ENCODE results near the gene NCAM1. TPM values are rescaled to one million over a fixed set of nuclear protein-coding genes. Genes with fewer than 3 reads are reported as not detected.

The NCAM1 gene
- total RNA-seq, 4 donors from 2014 or later = 56.3 to 193 (median 70.2) TPM

DNA sequence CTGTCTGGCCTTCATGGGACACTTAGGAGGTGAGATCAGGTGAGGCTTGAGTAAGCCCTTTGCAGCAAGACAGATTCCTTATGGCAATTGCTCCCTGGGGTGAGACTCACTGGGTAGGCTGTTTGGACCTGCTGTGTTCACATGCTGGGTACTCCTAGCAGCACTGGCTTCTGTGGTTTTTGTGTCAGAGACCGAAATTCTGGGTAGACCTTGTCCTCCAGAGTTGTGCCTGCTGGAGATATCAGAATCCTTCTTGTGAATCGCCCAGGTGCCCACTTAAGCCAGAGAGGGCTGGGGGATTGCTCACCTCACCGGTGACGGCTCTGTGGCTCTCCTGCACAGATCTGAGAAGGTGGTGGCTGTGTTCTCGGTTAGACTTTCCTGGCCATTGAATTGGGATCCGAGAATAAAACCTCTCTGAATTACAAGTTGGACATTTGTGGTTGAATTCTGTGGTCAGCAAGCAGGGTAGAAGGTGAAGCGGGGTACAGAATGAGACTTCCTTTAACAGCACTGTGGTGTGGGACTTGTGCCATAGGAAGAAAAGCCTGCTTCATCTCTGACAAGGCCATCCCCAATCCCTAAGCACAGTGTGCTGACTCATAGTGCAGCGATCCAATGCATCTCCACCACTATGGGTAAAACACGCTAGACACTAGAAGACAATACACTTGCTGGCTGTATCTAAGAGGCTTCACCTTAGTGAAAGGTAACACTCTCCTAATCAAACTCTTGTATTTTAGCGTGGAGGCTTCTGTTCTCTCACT, 300.7 kb downstream of the NCAM1 start:
- 71 to 100% methylated on average over 1 to 5 of the region's 10 CpGs for WGBS, 2 donors (ENCODE audit: low coverage in 1 of 2)
- no peaks in the 10 kb centered on the region for H3K27me3 ChIP-seq
- no peaks in the 10 kb centered on the region for H3K4me1 ChIP-seq
- H3K9me3 ChIP-seq = no peaks in the 10 kb centered on the region
- TF ChIP-seq POLR2AphosphoS5 (IDR thresholded peaks at IDR 0.05) = no peak
- TF ChIP-seq POLR2A (IDR thresholded peaks at IDR 0.05) = no peak
- TF ChIP-seq EP300 (IDR thresholded peaks at IDR 0.05) = no peak
- TF ChIP-seq, protein P1, sequence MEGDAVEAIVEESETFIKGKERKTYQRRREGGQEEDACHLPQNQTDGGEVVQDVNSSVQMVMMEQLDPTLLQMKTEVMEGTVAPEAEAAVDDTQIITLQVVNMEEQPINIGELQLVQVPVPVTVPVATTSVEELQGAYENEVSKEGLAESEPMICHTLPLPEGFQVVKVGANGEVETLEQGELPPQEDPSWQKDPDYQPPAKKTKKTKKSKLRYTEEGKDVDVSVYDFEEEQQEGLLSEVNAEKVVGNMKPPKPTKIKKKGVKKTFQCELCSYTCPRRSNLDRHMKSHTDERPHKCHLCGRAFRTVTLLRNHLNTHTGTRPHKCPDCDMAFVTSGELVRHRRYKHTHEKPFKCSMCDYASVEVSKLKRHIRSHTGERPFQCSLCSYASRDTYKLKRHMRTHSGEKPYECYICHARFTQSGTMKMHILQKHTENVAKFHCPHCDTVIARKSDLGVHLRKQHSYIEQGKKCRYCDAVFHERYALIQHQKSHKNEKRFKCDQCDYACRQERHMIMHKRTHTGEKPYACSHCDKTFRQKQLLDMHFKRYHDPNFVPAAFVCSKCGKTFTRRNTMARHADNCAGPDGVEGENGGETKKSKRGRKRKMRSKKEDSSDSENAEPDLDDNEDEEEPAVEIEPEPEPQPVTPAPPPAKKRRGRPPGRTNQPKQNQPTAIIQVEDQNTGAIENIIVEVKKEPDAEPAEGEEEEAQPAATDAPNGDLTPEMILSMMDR (IDR thresholded peaks at IDR 0.05) = no peak
- no peak for ATAC-seq
- H3K36me3 ChIP-seq = peaks cover 0 to 73% of the 10 kb centered on the region in 2 donors
- no peak overlapping the region for H3K27ac ChIP-seq
- H3K4me3 ChIP-seq = no peak overlapping the region

DNA sequence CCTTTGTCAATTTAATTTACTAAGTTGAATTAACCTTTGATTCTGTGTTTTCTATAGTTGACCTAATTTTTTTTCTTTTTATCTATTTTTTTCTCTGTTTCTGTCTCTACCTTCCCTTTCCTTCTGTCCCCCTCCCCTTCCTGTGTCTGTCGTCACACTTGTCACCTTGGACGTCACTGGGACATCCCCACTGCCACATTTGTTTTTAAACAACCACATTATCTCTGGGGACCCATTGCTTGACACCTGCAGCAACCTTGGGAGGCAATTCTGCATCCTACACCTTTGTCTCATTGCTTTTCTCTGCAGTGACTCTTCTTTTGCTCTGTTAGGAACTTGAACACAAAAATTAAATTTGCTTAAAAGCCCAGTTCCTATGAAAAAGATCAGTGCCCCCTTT, 301.4 kb downstream of the NCAM1 start:
- no peak for ATAC-seq
- no peak overlapping the region for H3K4me3 ChIP-seq
- H3K27ac ChIP-seq = no peak overlapping the region
- no peaks in the 10 kb centered on the region for H3K9me3 ChIP-seq
- peaks cover 0 to 66% of the 10 kb centered on the region in 2 donors for H3K36me3 ChIP-seq
- H3K27me3 ChIP-seq = no peaks in the 10 kb centered on the region
- no peaks in the 10 kb centered on the region for H3K4me1 ChIP-seq
- TF ChIP-seq POLR2A (IDR thresholded peaks at IDR 0.05) (no peak), EP300 (IDR thresholded peaks at IDR 0.05) (no peak), POLR2AphosphoS5 (IDR thresholded peaks at IDR 0.05) (no peak)
- TF ChIP-seq, protein P1 (IDR thresholded peaks at IDR 0.05) = no peak
- 53 to 100% methylated on average over 2 of the region's 2 CpGs for WGBS, 2 donors (ENCODE audit: low coverage in 1 of 2)

DNA sequence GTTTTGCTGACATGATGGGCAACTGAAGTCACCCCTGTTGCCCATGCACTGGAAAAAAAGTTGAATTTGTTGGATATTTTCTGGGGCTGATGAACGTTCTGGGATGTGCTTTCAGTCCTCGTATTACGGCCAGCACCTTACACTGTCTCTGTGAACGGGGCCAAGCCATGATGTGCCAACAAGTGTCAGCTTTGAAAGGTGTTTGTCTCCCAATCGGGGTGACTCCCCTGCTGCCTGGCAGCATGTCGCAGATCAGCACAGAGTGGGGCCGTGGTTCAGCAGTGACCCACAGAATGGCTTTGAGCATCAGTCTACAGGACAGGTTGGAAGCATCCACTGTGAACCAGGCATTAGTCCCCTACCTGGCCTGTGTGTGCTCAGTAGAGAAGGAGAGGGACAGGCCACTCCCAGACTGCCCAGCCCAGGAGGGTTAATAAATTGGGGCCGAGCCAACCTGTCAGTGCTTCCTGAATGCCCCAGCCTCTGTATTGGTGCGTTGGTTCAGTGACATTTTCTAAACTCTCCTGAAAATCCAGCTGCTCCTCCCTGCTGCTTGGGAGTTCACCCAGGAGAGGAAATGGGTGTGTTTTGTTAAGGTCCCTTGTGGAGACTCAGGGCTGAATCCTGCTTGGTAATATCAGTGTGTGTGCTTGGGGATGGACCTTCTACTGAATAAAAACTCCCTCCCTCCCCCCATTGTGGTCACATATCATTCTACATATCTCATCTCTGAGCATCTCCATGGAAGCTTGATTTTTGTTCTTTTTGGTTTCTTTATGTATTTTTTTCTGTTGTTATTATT, 302.4 kb downstream of the NCAM1 start:
- no peak for ATAC-seq
- WGBS, 2 donors (ENCODE audit: low coverage in 1 of 2) = 83% methylated on average over 1 to 6 of the region's 9 CpGs
- TF ChIP-seq EP300 (IDR thresholded peaks at IDR 0.05) = no peak
- no peak overlapping the region for H3K27ac ChIP-seq
- H3K27me3 ChIP-seq = no peaks in the 10 kb centered on the region
- H3K4me1 ChIP-seq = no peaks in the 10 kb centered on the region
- H3K36me3 ChIP-seq = peaks cover 0 to 60% of the 10 kb centered on the region in 2 donors
- H3K9me3 ChIP-seq = no peaks in the 10 kb centered on the region
- no peak overlapping the region for H3K4me3 ChIP-seq

DNA sequence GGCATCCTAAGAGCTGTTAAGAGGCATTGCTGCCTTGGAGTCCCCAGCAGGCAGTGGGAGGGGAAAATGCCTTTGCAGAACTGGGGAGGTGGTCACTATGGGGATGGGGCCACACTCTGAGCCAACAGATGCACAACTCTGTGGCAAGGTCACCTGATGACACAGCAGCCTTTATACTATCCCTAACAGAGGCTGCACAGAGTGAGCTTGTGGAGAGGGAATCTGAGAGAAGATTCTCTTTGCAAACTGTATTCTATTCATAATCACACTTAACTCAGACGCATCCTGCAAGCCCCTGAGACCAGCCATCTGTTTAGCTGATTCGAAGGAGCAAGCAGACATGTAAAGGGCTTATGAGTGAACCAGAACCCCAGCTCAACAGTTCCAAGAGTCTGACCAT, 304.1 kb downstream of the NCAM1 start:
- TF ChIP-seq, protein P1 (IDR thresholded peaks at IDR 0.05) = no peak
- TF ChIP-seq POLR2A (IDR thresholded peaks at IDR 0.05) (no peak), POLR2AphosphoS5 (IDR thresholded peaks at IDR 0.05) (no peak), EP300 (IDR thresholded peaks at IDR 0.05) (no peak)
- no peaks in the 10 kb centered on the region for H3K4me1 ChIP-seq
- H3K9me3 ChIP-seq = no peaks in the 10 kb centered on the region
- WGBS, 2 donors (ENCODE audit: low coverage in 1 of 2) = 67% methylated on average over 1 of the region's 2 CpGs; no CpG with 5 or more reads in 1 of the 2 donors
- peaks cover 0 to 57% of the 10 kb centered on the region in 2 donors for H3K36me3 ChIP-seq
- no peak for ATAC-seq
- no peak overlapping the region for H3K4me3 ChIP-seq
- H3K27me3 ChIP-seq = no peaks in the 10 kb centered on the region
- H3K27ac ChIP-seq = no peak overlapping the region

DNA sequence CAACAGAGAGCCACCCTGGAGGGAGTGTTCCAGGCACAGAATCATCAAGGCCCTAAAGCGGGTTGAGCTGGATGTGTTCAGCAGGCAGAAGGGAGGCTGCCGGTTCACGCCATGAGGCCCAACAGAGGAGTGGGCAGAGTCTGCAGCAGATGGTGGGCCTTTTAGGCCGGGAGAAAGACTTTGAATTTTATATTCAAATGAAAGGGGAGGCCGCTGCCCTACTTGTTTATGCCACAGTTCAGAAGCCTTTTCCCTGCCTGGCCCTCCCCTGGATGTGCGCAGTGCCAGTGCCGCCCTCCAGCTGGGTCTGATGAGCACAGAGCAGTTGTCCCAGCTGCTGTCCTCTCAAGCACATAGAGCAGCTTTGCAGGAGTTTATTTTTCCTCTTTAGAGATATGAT, 306.3 kb downstream of the NCAM1 start:
- Histone ChIP-seq H3K36me3 (peaks cover 0 to 48% of the 10 kb centered on the region in 2 donors), H3K4me1 (no peaks in the 10 kb centered on the region), H3K27ac (no peak overlapping the region), H3K9me3 (no peaks in the 10 kb centered on the region), H3K4me3 (no peak overlapping the region), H3K27me3 (no peaks in the 10 kb centered on the region)
- TF ChIP-seq POLR2AphosphoS5 (IDR thresholded peaks at IDR 0.05) (no peak), EP300 (IDR thresholded peaks at IDR 0.05) (no peak), POLR2A (IDR thresholded peaks at IDR 0.05) (no peak)
- TF ChIP-seq, protein P1 (IDR thresholded peaks at IDR 0.05) = no peak
- WGBS, 2 donors (ENCODE audit: low coverage in 1 of 2) = 96 to 100% methylated on average over 4 to 5 of the region's 7 CpGs
- ATAC-seq = no peak
